GM23248 (cell line): Measurements from ENCODE around the gene MPV17L2. TPM values are rescaled to one million over a fixed set of nuclear protein-coding genes. Genes with fewer than 3 reads are reported as not detected.

Experiments
- DNase-seq: peaks from one replicate; pipeline ENCODE4 v3.0.0-alpha.2; 2015
- H2AFZ ChIP-seq: fragments of 200-600 bp; sonication (generic); 2 replicates; pipeline ENCODE4 v1.6.1; 2016; ENCODE audit warnings: antibody characterized with exemption
- H3F3A ChIP-seq: fragments of 200-600 bp; sonication (generic); 2 replicates; pipeline ENCODE4 v1.6.1; 2016; ENCODE audit warnings: mild to moderate bottlenecking, antibody characterized with exemption, mixed run types; ENCODE audit not compliant: insufficient read depth
- H3K27ac ChIP-seq: fragments of 200-600 bp; sonication (generic); 2 replicates; pipeline ENCODE4 v1.5.1; 2016; ENCODE audit warnings: mild to moderate bottlenecking
- H3K27me3 ChIP-seq: fragments of 200-600 bp; sonication (generic); replicated peaks from 2 replicates; pipeline ENCODE4 v1.6.1; 2016; ENCODE audit warnings: mild to moderate bottlenecking; ENCODE audit not compliant: insufficient read depth
- H3K36me3 ChIP-seq: fragments of 200-600 bp; sonication (generic); 2 replicates; pipeline ENCODE4 v1.6.1; 2016; ENCODE audit warnings: low read depth, mild to moderate bottlenecking
- H3K4me1 ChIP-seq: fragments of 200-600 bp; sonication (generic); 2 replicates; pipeline ENCODE4 v1.6.1; 2016; ENCODE audit warnings: mild to moderate bottlenecking; ENCODE audit not compliant: insufficient read depth
- H3K4me2 ChIP-seq: fragments of 200-600 bp; sonication (generic); one replicate; pipeline ENCODE4 v1.6.1; 2016; ENCODE audit warnings: mild to moderate bottlenecking; ENCODE audit not compliant: unreplicated experiment
- H3K4me3 ChIP-seq: fragments of 200-600 bp; sonication (generic); 2 replicates; pipeline ENCODE4 v1.5.1; 2016; ENCODE audit warnings: mild to moderate bottlenecking
- H3K79me2 ChIP-seq: fragments of 200-600 bp; sonication (generic); 2 replicates; pipeline ENCODE4 v1.6.1; 2016; ENCODE audit warnings: mild to moderate bottlenecking; ENCODE audit not compliant: insufficient read depth
- H3K9ac ChIP-seq: fragments of 200-600 bp; sonication (generic); 2 replicates; pipeline ENCODE4 v1.6.1; 2016; ENCODE audit warnings: mild to moderate bottlenecking
- H3K9me2 ChIP-seq: fragments of 200-600 bp; sonication (generic); 2 replicates; pipeline ENCODE4 v1.6.1; 2016; ENCODE audit warnings: mixed run types, mild to moderate bottlenecking, moderate library complexity; ENCODE audit not compliant: insufficient read depth
- H3K9me3 ChIP-seq: fragments of 200-600 bp; sonication (generic); one replicate; pipeline ENCODE4 v1.6.1; 2017; ENCODE audit warnings: low read depth
- H4K20me1 ChIP-seq: fragments of 200-600 bp; sonication (generic); 2 replicates; pipeline ENCODE4 v1.6.0; 2016; ENCODE audit not compliant: insufficient read depth
- EZH2 ChIP-seq: fragments of 200-600 bp; sonication (generic); IDR thresholded peaks from 2 replicates; pipeline ENCODE4 v1.6.1; 2018; ENCODE audit warnings: antibody characterized with exemption, mild to moderate bottlenecking; ENCODE audit not compliant: insufficient read depth, poor library complexity, severe bottlenecking
- EZH2phosphoT487 ChIP-seq: fragments of 200-600 bp; sonication (generic); IDR thresholded peaks from 2 replicates; pipeline ENCODE4 v1.6.1; 2018; ENCODE audit warnings: antibody characterized with exemption, moderate library complexity, mild to moderate bottlenecking, low read depth; ENCODE audit not compliant: insufficient read depth
- WGBS, 2 experiments: methylation state at CpG; one replicate each; pipeline ENCODE4 v1.1.6; 2015 to 2017; ENCODE audit warnings: low lambda C conversion rate in 2 of 2, low coverage in 1 of 2; ENCODE audit errors: missing lambda C conversion rate in 2 of 2; 5-methylcytosine and 5-hydroxymethylcytosine counted together
- in situ Hi-C: fragments of 300-500 bp; cut with MboI; formaldehyde crosslinking; loops from 2 replicates; pipeline ENCODE4 v1.15.0; 2020
- polyA plus RNA-seq: library from polyadenylated mRNA; unstranded; fragments of >200 nt; fragmentation: Nextera tagmentation; extraction: Ambion mirVana; gene quantifications from 2 replicates; pipeline ENCODE4 v1.2.1, GENCODE V29; 2016
- total RNA-seq: library from RNA; depleted of rRNA; stranded (reverse); fragments of >200 nt; shearing (Covaris generic); gene quantifications from 2 replicates; pipeline ENCODE4 v1.2.3, GENCODE V29; 2014

The MPV17L2 gene
- total and polyA plus RNA-seq, 2 experiments from 2014 or later = 21.0 to 43.2 TPM

DNA sequence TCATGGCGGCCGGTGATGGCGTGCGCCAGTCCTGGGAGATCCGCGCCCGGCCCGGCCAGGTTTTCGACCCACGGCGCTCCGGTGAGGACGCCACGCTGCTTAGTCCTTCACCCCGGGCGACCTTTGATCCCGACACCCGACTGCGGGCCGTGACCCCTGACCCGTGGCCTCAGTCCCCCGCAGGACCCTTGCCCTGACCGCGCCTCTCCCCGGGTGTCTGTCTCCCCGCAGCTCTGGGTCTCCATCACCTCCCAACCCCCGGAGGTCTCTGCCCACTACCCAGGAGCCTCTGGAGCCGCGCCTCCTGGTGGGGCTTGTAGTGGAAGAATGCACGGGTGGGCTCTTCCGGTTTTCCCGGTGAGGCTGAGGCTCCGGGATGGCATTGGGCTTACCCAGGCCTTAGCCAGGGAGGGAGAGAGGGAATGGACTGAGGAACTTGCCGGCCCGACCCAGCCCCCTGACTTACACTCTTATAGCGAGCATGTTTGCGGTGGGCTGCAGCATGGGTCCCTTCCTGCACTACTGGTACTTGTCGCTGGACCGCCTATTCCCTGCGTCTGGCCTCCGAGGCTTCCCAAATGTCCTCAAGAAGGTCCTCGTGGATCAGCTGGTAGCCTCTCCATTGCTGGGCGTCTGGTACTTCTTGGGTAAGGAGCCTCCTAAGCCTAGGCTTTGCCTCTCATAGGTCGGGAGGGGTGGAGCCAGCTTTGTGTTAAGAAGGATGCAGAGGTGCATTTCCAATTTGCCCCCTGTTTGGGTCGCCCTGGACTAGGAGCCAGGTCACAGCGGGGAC lies 566 bp downstream of the MPV17L2 start:
- Histone ChIP-seq H3K27me3 (no peaks in the 10 kb centered on the region), H3K27ac (peak overlapping the region; percentile 66), H2AFZ (peak overlapping the region; percentile 73), H3K9ac (peak overlapping the region; percentile 86), H3K79me2 (no peaks in the 10 kb centered on the region), H3K36me3 (no peaks in the 10 kb centered on the region), H3K4me2 (peak overlapping the region; percentile 94), H3K4me3 (peak overlapping the region; percentile 86), H3K9me3 (no peaks in the 10 kb centered on the region), H3K9me2 (no peaks in the 10 kb centered on the region), H3K4me1 (peaks cover 5% of the 10 kb centered on the region; the same call in 1 of the 2 replicates), H3F3A (peaks cover 11% of the 10 kb centered on the region), H4K20me1 (no peaks in the 10 kb centered on the region)
- no peak for TF ChIP-seq EZH2
- TF ChIP-seq EZH2phosphoT487 = no peak
- in situ Hi-C loops = no loop called here
- WGBS, 2 experiments = 5% methylated on average over 40 to 44 of the region's 46 CpGs
- peak; percentile 51 for DNase-seq

DNA sequence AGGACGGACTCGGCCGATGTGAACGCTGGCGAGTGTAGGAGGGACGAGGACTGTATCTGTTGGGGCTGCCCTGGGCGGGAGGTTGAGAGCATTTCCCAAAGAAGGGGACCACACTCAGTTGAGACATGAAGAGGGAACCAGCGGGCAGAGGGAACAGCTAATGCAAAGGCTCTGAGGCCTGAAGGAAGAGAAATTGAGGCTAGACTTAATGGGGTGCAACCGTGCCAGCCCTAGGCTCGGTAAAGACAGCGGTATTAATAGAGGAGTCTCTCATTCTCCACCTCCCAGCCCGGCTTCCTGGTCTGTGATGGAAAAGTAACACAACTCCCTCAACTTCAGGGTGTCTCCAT lies 1.1 kb downstream of the MPV17L2 start:
- TF ChIP-seq EZH2phosphoT487 = no peak
- no peak for TF ChIP-seq EZH2
- WGBS, 2 experiments = 39 to 41% methylated on average over 12 of the region's 12 CpGs

DNA sequence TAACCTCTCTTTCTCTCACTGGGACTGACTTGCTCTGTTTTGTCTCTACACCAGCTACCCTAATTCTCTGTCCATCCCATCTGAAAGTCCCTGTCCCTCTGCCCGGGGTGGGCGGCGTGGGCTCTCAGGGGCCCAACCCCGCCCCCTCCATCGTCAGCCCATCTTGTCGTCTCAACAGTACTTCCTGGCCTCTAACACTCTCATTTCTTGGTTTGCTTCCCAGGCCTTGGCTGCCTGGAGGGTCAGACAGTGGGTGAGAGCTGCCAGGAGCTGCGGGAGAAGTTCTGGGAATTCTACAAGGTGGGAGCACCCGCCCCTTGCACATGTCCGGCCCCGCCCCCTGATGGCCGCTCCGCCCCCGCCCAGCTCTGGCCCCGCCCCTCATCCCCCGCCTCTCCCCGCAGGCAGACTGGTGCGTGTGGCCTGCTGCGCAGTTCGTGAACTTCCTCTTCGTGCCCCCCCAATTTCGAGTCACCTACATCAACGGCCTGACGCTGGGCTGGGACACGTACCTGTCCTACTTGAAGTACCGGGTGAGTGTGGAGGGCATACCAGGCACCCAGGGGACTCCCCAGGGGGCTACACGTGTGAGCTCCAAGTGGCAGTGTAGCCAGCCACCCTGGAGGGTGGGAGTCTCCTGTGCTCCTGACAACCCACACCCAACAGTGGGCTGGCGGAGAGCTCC lies 1.7 kb downstream of the MPV17L2 start:
- H2AFZ ChIP-seq = peak overlapping the region; percentile 43
- DNase-seq = peak; percentile 60
- H3K27ac ChIP-seq = no peak overlapping the region
- H3F3A ChIP-seq = peaks cover 11% of the 10 kb centered on the region
- H3K4me3 ChIP-seq = 0 out of 2 replicates have a peak overlapping the region, but pooled peaks have one; percentile 86
- H3K4me1 ChIP-seq = peaks cover 5% of the 10 kb centered on the region; the same call in 1 of the 2 replicates
- no peak overlapping the region for H3K9ac ChIP-seq
- H3K36me3 ChIP-seq = no peaks in the 10 kb centered on the region
- H3K79me2 ChIP-seq = no peaks in the 10 kb centered on the region
- no peaks in the 10 kb centered on the region for H3K9me2 ChIP-seq
- H3K27me3 ChIP-seq = no peaks in the 10 kb centered on the region
- H3K4me2 ChIP-seq = no peak overlapping the region
- in situ Hi-C loops = no loop called here
- TF ChIP-seq EZH2 (no peak), EZH2phosphoT487 (no peak)
- H4K20me1 ChIP-seq = no peaks in the 10 kb centered on the region
- 49 to 54% methylated on average over 19 to 27 of the region's 27 CpGs for WGBS, 2 experiments
- no peaks in the 10 kb centered on the region for H3K9me3 ChIP-seq

More for the DNA sequence above, 1.1 kb downstream of the MPV17L2 start:
- Histone ChIP-seq H3K4me1 (peaks cover 5% of the 10 kb centered on the region; the same call in 1 of the 2 replicates), H4K20me1 (no peaks in the 10 kb centered on the region), H3F3A (peaks cover 11% of the 10 kb centered on the region), H3K4me3 (peak overlapping the region; percentile 86), H3K9me2 (no peaks in the 10 kb centered on the region), H3K27me3 (no peaks in the 10 kb centered on the region), H3K79me2 (no peaks in the 10 kb centered on the region), H3K36me3 (no peaks in the 10 kb centered on the region), H3K27ac (no peak overlapping the region), H2AFZ (peak overlapping the region; percentile 73), H3K9me3 (no peaks in the 10 kb centered on the region), H3K9ac (peak overlapping the region; percentile 86), H3K4me2 (peak overlapping the region; percentile 94)
- in situ Hi-C loops = no loop called here
- DNase-seq = peak; percentile 20

DNA sequence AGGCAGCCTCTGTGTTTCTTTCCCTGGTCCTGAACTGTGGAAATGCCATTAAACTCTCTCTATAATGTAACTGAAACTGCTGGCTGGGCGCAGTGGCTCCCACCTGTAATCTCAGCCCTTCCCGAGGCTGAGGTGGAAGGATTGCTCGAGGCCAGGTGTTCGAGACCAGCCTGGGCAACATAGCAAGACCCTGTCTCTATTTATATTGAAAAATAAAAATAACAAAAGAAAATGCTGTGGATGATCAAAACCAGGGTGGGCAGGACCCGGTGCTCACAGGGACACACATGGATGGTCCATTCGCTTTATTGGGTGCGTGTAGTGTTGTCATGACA lies 3.5 kb downstream of the MPV17L2 start:
- H3K27ac ChIP-seq = no peak overlapping the region
- in situ Hi-C loops = no loop called here

More for the DNA sequence above, 3.5 kb downstream of the MPV17L2 start:
- Histone ChIP-seq H4K20me1 (no peaks in the 10 kb centered on the region), H3K9ac (no peak overlapping the region), H3K4me3 (no peak overlapping the region), H2AFZ (no peak overlapping the region), H3K79me2 (no peaks in the 10 kb centered on the region), H3K9me3 (no peaks in the 10 kb centered on the region), H3F3A (peaks cover 10% of the 10 kb centered on the region), H3K27me3 (no peaks in the 10 kb centered on the region), H3K4me2 (no peak overlapping the region), H3K36me3 (no peaks in the 10 kb centered on the region), H3K4me1 (peaks cover 5% of the 10 kb centered on the region; the same call in 1 of the 2 replicates), H3K9me2 (no peaks in the 10 kb centered on the region)
- 74 to 76% methylated on average over 7 of the region's 7 CpGs for WGBS, 2 experiments
- DNase-seq = no peak
- no peak for TF ChIP-seq EZH2phosphoT487
- no peak for TF ChIP-seq EZH2
